GM12878 (cell line): Measurements from ENCODE around the gene POFUT2. TPM values are rescaled to one million over a fixed set of nuclear protein-coding genes. Genes with fewer than 3 reads are reported as not detected.

Experiments used
- ATAC-seq: fragments of 200-7000 bp; cut with Tn5 transposase; 3 replicates; pipeline ENCODE4 v1.9.1; 2020; ENCODE audit warnings: mild to moderate bottlenecking, moderate library complexity
- BruUV-seq: library from RNA; stranded (reverse); fragments of 400-500 nt; replicated peaks from 2 replicates; lab custom pipeline; 2021; lab: Mats Ljungman, UMichigan
- CTCF ChIA-PET: fragments of 300-600 bp; sonication (Branson Sonifier 250); formaldehyde crosslinking; extraction: SDS; loops from one replicate; lab custom pipeline; 2021; ENCODE audit warnings: inconsistent platforms; lab: Yijun Ruan, JAX
- POLR2A ChIA-PET: fragments of 350-600 bp; formaldehyde crosslinking; extraction: SDS; loops from one replicate; lab custom pipeline; 2021; ENCODE audit warnings: inconsistent platforms; lab: Charles Lee
- RAD21 ChIA-PET: fragments of 300-600 bp; sonication (Branson Sonifier 250); formaldehyde crosslinking; loops from one replicate; lab custom pipeline; 2023; ENCODE audit warnings: antibody characterized with exemption; ENCODE audit not compliant: unreplicated experiment; lab: Charles Lee
- SMC1A ChIA-PET: fragments of 300-600 bp; sonication (Branson Sonifier 250); formaldehyde crosslinking; loops from one replicate; lab custom pipeline; 2023; ENCODE audit not compliant: unreplicated experiment, uncharacterized antibody; lab: Charles Lee
- DNase-seq: peaks from one replicate; pipeline ENCODE4 v3.0.0-alpha.2; 2011; ENCODE audit warnings: low read depth, low spot score
- FAIRE-seq: peaks from 3 replicates; lab custom pipeline; 2011; peaks lifted over from hg19 to GRCh38; lab: Jason Lieb, UNC
- H2AFZ ChIP-seq: 2 replicates; pipeline ENCODE4 v1.6.0; 2011; ENCODE audit warnings: low read depth, low read length, control low read depth; ENCODE audit not compliant: control insufficient read depth
- H3K27ac ChIP-seq: 2 replicates; pipeline ENCODE4 v1.5.1; 2011; ENCODE audit warnings: control low read depth; ENCODE audit not compliant: control insufficient read depth, insufficient read depth
- H3K27me3 ChIP-seq, 2 experiments: replicated peaks in 1 of 2; 2 replicates each; pipeline versions ENCODE4 v1.6.0 to v1.6.1; 2011; ENCODE audit warnings: low read length in 1 of 2; ENCODE audit not compliant: control insufficient read depth in 2 of 2, insufficient read depth in 2 of 2
- H3K36me3 ChIP-seq, 2 experiments: 2 replicates each; pipeline ENCODE4 v1.5.1; 2011; ENCODE audit warnings: low read length in 1 of 2; ENCODE audit not compliant: control insufficient read depth in 2 of 2, insufficient read depth in 2 of 2
- H3K4me1 ChIP-seq: 2 replicates; pipeline ENCODE4 v1.6.1; 2011; ENCODE audit warnings: mild to moderate bottlenecking, low read length, moderate library complexity, mixed read lengths; ENCODE audit not compliant: control insufficient read depth, insufficient read depth
- H3K4me2 ChIP-seq: 2 replicates; pipeline ENCODE4 v1.6.0; 2011; ENCODE audit warnings: control low read depth; ENCODE audit not compliant: control insufficient read depth, insufficient read depth
- H3K4me3 ChIP-seq: fragments of 200-600 bp; sonication (generic); 2 replicates; pipeline ENCODE4 v1.5.1; 2016
- H3K79me2 ChIP-seq: 2 replicates; pipeline ENCODE4 v1.6.0; 2011; ENCODE audit warnings: low read length; ENCODE audit not compliant: control insufficient read depth, insufficient read depth
- H3K9ac ChIP-seq: 2 replicates; pipeline ENCODE4 v1.8.0; 2011; ENCODE audit warnings: low read length, control low read depth, mixed read lengths; ENCODE audit not compliant: control insufficient read depth, insufficient read depth
- H3K9me3 ChIP-seq: replicated peaks from 3 replicates; pipeline ENCODE4 v1.5.1; 2011; ENCODE audit warnings: mild to moderate bottlenecking, low read length; ENCODE audit not compliant: control insufficient read depth, insufficient read depth
- H4K20me1 ChIP-seq: 2 replicates; pipeline ENCODE4 v1.6.0; 2011; ENCODE audit not compliant: control insufficient read depth, insufficient read depth
- ATF2 ChIP-seq: IDR thresholded peaks from 2 replicates; pipeline ENCODE4 v1.6.1; 2012; ENCODE audit warnings: low read length, inconsistent platforms
- ATF7 ChIP-seq: fragments of 450-650 bp; IDR thresholded peaks from 2 replicates; pipeline ENCODE4 v1.6.1; 2016; ENCODE audit warnings: low read depth, mild to moderate bottlenecking
- BCL11A ChIP-seq: IDR thresholded peaks from 2 replicates; pipeline ENCODE4 v1.6.1; 2011; ENCODE audit warnings: low read depth, low read length
- BCL3 ChIP-seq: IDR thresholded peaks from 2 replicates; pipeline ENCODE4 v1.6.1; 2011; ENCODE audit warnings: borderline replicate concordance, low read depth, mild to moderate bottlenecking, moderate library complexity, low read length; ENCODE audit not compliant: insufficient read depth, poor library complexity, severe bottlenecking
- BCLAF1 ChIP-seq: fragments of 450-650 bp; IDR thresholded peaks from 2 replicates; pipeline ENCODE4 v1.6.1; 2017; ENCODE audit warnings: antibody characterized with exemption, mild to moderate bottlenecking, moderate library complexity
- BMI1 ChIP-seq: fragments of 450-650 bp; IDR thresholded peaks from 2 replicates; pipeline ENCODE4 v1.6.1; 2016; ENCODE audit warnings: mild to moderate bottlenecking, moderate library complexity, borderline replicate concordance
- CHD2 ChIP-seq: IDR thresholded peaks from 2 replicates; pipeline ENCODE4 v1.6.1; 2011; ENCODE audit warnings: low read depth, low read length, improper control_type of control experiment, borderline replicate concordance
- FOS ChIP-seq: IDR thresholded peaks from 3 replicates; pipeline ENCODE4 v1.6.1; 2011; ENCODE audit warnings: borderline replicate concordance; ENCODE audit not compliant: insufficient read length; ENCODE audit errors: extremely low read depth
- MEF2B ChIP-seq: fragments of 450-650 bp; IDR thresholded peaks from 2 replicates; pipeline ENCODE4 v1.6.1; 2018; ENCODE audit warnings: mild to moderate bottlenecking, moderate library complexity; ENCODE audit not compliant: partially characterized antibody, poor library complexity, severe bottlenecking
- NFIC ChIP-seq: IDR thresholded peaks from 2 replicates; pipeline ENCODE4 v1.6.1; 2012; ENCODE audit warnings: low read depth, mild to moderate bottlenecking, inconsistent platforms, low read length, moderate library complexity
- NFXL1 ChIP-seq: fragments of 450-650 bp; IDR thresholded peaks from 2 replicates; pipeline ENCODE4 v1.6.1; 2017; ENCODE audit warnings: antibody characterized with exemption, mild to moderate bottlenecking, borderline replicate concordance
- RELA ChIP-seq: fragments of 450-650 bp; IDR thresholded peaks from 2 replicates; pipeline ENCODE4 v1.8.0; 2014; ENCODE audit warnings: borderline replicate concordance; ENCODE audit not compliant: partially characterized antibody
- RUNX3 ChIP-seq: IDR thresholded peaks from 2 replicates; pipeline ENCODE4 v1.6.1; 2012; ENCODE audit warnings: low read length, inconsistent platforms
- SMAD1 ChIP-seq: fragments of 450-650 bp; IDR thresholded peaks from 2 replicates; pipeline ENCODE4 v1.6.1; 2018; ENCODE audit warnings: mild to moderate bottlenecking, low read depth; ENCODE audit not compliant: partially characterized antibody
- TAF1 ChIP-seq: IDR thresholded peaks from 2 replicates; pipeline ENCODE4 v1.6.1; 2011; ENCODE audit warnings: mild to moderate bottlenecking, low read depth, low read length, borderline replicate concordance
- TCF7 ChIP-seq: IDR thresholded peaks from 2 replicates; pipeline ENCODE4 v1.6.1; 2014; ENCODE audit warnings: antibody characterized with exemption, borderline replicate concordance
- ZNF207 ChIP-seq: fragments of 450-650 bp; IDR thresholded peaks from 2 replicates; pipeline ENCODE4 v1.6.1; 2014; ENCODE audit warnings: antibody characterized with exemption, mild to moderate bottlenecking, borderline replicate concordance
- ZNF384 ChIP-seq: IDR thresholded peaks from 2 replicates; pipeline ENCODE4 v1.6.1; 2012; ENCODE audit warnings: low read depth, mild to moderate bottlenecking, low read length, improper control_type of control experiment, borderline replicate concordance
- WGBS: methylation state at CpG from one replicate; pipeline ENCODE4 v1.1.6; 2016; ENCODE audit warnings: low lambda C conversion rate; ENCODE audit not compliant: insufficient replicate concordance, insufficient coverage; ENCODE audit errors: missing lambda C conversion rate; 5-methylcytosine and 5-hydroxymethylcytosine counted together
- in situ Hi-C: fragments of 300-500 bp; cut with MboI; formaldehyde crosslinking; loops from 9 replicates; pipeline ENCODE4 v1.14.3; 2018; ENCODE audit warnings: mixed read lengths
- intact Hi-C: fragments of 100-400 bp; cut with micrococcal nuclease; formaldehyde crosslinking; loops from one replicate; pipeline ENCODE4 v1.14.2; 2022; ENCODE audit not compliant: unreplicated experiment
- polyA plus RNA-seq, 11 experiments: library from polyadenylated mRNA; depleted of rRNA in 4 of 11; unstranded in 6 of 11; stranded (reverse) in 5 of 11; fragments of >200 nt; fragmentation: Nextera tagmentation in 4 of 11; fragmentation: Illumina TruSeq in 1 of 11; extraction: Ambion mirVana in 4 of 11; extraction: Trizol in 1 of 11; gene quantifications; 1 replicate in 1 of 11; 2 replicates in 10 of 11; pipeline versions ENCODE4 v1.2.1 to v1.2.3, GENCODE V29; 2011 to 2016; ENCODE audit warnings: inconsistent platforms in 2 of 11, missing spikeins in 2 of 11, low read depth in 1 of 11
- total RNA-seq, 4 experiments: library from RNA; depleted of rRNA in 3 of 4; stranded (reverse); fragments of >200 nt in 3 of 4; fragmentation: Illumina TruSeq in 1 of 4; extraction: Trizol in 1 of 4; gene quantifications; 2 replicates each; pipeline versions ENCODE4 v1.2.1 to v1.2.3, GENCODE V29; 2013 to 2021

Gene POFUT2
- total and polyA plus RNA-seq, 10 of the 15 experiments (the other 5 are each of a cell fraction or from before 2014, with no cell fraction given), result 1.2 to 15.1 (median 6.8) TPM

DNA sequence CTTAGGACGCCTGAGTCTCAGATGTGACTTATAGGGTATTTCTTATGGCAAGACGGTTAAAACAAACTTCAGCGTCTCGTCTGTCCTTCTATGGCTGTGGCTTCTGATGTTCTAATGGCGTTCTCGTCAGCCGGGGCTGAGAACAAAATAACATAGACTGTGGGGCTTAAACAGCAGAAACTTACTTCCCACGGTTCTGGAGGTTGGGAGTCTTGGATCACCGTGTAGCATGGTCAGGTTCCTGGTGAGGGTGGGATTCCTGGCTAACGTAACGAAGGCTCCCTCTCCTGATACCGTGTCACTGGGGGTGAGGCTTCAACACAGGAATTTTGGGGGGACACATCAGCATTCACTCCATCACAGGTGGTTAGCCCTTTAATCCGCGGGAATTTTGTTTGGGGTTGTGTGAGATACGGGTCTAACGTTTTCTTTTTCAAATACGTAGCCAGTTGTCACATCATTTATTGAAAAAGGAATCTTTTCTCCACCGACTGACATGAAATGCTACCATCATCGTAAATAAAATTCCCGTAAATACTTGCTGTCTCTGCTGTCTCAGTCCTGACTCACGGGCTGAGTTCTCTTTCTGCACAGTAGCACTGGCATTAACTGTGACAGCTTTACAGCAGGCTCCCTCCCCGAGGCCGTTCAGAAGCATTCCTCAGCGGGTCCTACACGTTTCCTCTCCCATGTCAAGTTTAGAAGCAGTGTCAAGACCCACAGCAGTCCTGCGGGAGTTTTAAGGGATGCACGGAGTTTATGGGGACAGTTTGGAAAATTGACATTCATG, 8.1 kb upstream of the POFUT2 start:
- Histone ChIP-seq H4K20me1 (no peaks in the 10 kb centered on the region), H3K4me1 (0 out of 2 replicates have a peak, but pooled peaks cover 3% of the 10 kb centered on the region), H3K4me2 (no peak overlapping the region), H3K27ac (no peak overlapping the region), H3K36me3 (no peaks in the 10 kb centered on the region), H2AFZ (no peak overlapping the region), H3K4me3 (no peak overlapping the region), H3K79me2 (no peaks in the 10 kb centered on the region), H3K9ac (no peak overlapping the region), H3K9me3 (no peaks in the 10 kb centered on the region), H3K27me3 (no peaks in the 10 kb centered on the region; a peak in 1 of 4 replicates)
- RAD21 ChIA-PET, result no interaction called here
- TF ChIP-seq MEF2B (no peak), BCL11A (no peak), BMI1 (no peak), ZNF384 (no peak), ZNF207 (no peak), BCLAF1 (no peak), NFXL1 (no peak), TAF1 (no peak), ATF2 (no peak), CHD2 (no peak), SMAD1 (no peak), BCL3 (no peak), RELA (no peak), TCF7 (no peak), FOS (no peak), RUNX3 (no peak), NFIC (no peak), ATF7 (no peak)
- CTCF ChIA-PET, result interaction anchor here (2.1 kb wide), 1 partner anchor 155 kb away, joined by 9 read pairs; no protein-coding TSS in a partner anchor
- POLR2A ChIA-PET, result no interaction called here
- BruUV-seq, result no TSS peak
- in situ Hi-C loops, result loop anchor here (10.0 kb wide), 1 partner anchor 519 kb away; no protein-coding TSS in a partner anchor
- no peak for FAIRE-seq
- DNase-seq, result no peak
- SMC1A ChIA-PET, result no interaction called here
- intact Hi-C loops, result no loop called here
- no peak for ATAC-seq
- WGBS, result 52% methylated on average over 27 of the region's 27 CpGs
